Upper lobe of left lung (tissue), 6 donors: Measurements from ENCODE around the gene LTBP1. TPM values are rescaled to one million over a fixed set of nuclear protein-coding genes. Genes with fewer than 3 reads are reported as not detected.

ENCODE experiments used
- ATAC-seq, 2 donors: fragments of 200-7000 bp; cut with Tn5 transposase; one replicate each; pipeline ENCODE4 v1.9.1; 2022; ENCODE audit warnings: mild to moderate bottlenecking in 2 of 2, moderate library complexity in 2 of 2; ENCODE audit not compliant: low FRiP score in 2 of 2
- DNase-seq, 2 donors: peaks; one replicate each; pipeline ENCODE4 v3.0.0-alpha.2; 2019 to 2020
- H3K27ac ChIP-seq, 4 donors: fragments of 200-600 bp; sonication (generic); one replicate each; pipeline ENCODE4 v1.5.1; 2016 to 2019
- H3K27me3 ChIP-seq, 4 donors: fragments of 200-600 bp; sonication (generic); one replicate each; pipeline ENCODE4 v1.5.1; 2017 to 2019
- H3K36me3 ChIP-seq, 4 donors: fragments of 200-600 bp; sonication (generic); one replicate each; pipeline ENCODE4 v1.5.1; 2016 to 2019
- H3K4me1 ChIP-seq, 4 donors: fragments of 200-600 bp; sonication (generic); one replicate each; pipeline ENCODE4 v1.5.1; 2018 to 2019
- H3K4me3 ChIP-seq, 4 donors: fragments of 200-600 bp; sonication (generic); one replicate each; pipeline ENCODE4 v1.5.1; 2017 to 2019; ENCODE audit warnings: mild to moderate bottlenecking in 2 of 4, moderate library complexity in 1 of 4
- H3K9me3 ChIP-seq, 4 donors: fragments of 200-600 bp; sonication (generic); one replicate each; pipeline ENCODE4 v1.5.1; 2018 to 2019
- EP300 ChIP-seq, 4 donors: sonication (generic); formaldehyde crosslinking; IDR thresholded peaks; one replicate each; pipeline ENCODE4 v1.5.1; 2017; ENCODE audit warnings: antibody characterized with exemption in 4 of 4, control low read depth in 2 of 4
- POLR2A ChIP-seq, 4 donors: fragments of 450-650 bp; IDR thresholded peaks; one replicate each; pipeline ENCODE4 v1.5.1; 2016 to 2017; ENCODE audit warnings: antibody characterized with exemption in 4 of 4, mild to moderate bottlenecking in 2 of 4
- POLR2AphosphoS5 ChIP-seq, 2 donors: sonication (generic); formaldehyde crosslinking; IDR thresholded peaks; one replicate each; pipeline ENCODE4 v1.5.1; 2017; ENCODE audit warnings: antibody characterized with exemption in 2 of 2
- WGBS, 2 donors: methylation state at CpG; one replicate each; pipeline ENCODE4 v1.1.5; 2017 to 2018; 5-methylcytosine and 5-hydroxymethylcytosine counted together
- total RNA-seq, 6 donors: library from RNA; depleted of rRNA in 4 of 6; stranded (reverse); fragments of >200 nt in 4 of 6; gene quantifications; one replicate each; pipeline versions ENCODE4 v1.1.0 to v1.2.1, GENCODE V29; 2016 to 2021
- TF ChIP-seq, protein P1 (sequence below), 6 experiments: fragments of 450-650 bp in 4 of 6; fragments of 200-600 bp in 2 of 6; sonication (generic) in 2 of 6; IDR thresholded peaks; one replicate each; pipeline ENCODE4 v1.5.1; 2016 to 2019; ENCODE audit warnings: antibody characterized with exemption in 6 of 6
- donor health status: DM: no; HTN: no; CAD: no; lungs with moderate emphysema.
- donor health status: DM: no; HTN: yes; CAD: no; lungs with severe emphysema.

LTBP1 gene
- total RNA-seq, 6 donors from 2014 or later, result 11.5 to 45.0 (median 27.1) TPM

DNA sequence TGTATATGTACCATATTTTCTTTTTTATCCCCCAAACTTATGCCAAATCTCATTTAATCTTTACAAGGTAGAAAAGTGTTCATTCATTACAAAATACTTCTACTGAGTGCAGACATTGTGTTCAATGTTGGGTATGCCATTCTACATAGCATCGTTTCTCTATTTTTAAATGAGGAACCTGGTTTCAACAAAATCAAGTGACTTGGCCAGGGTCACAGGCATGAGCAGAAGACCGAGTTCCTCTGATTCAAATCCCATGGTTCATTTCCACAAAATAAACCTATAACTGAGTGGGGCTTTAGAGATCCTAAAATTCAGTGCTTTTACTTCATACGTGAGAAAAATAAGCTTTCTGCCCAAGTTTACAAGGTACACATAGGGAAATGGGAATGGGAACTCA, 448.3 kb downstream of the LTBP1 start:
- no peak overlapping the region for H3K27ac ChIP-seq
- no peaks in the 10 kb centered on the region for H3K4me1 ChIP-seq
- no peaks in the 10 kb centered on the region for H3K36me3 ChIP-seq
- TF ChIP-seq POLR2AphosphoS5 (IDR thresholded peaks at IDR 0.05), result no peak
- no peak for TF ChIP-seq POLR2A (IDR thresholded peaks at IDR 0.05)
- no peak for TF ChIP-seq EP300 (IDR thresholded peaks at IDR 0.05)
- TF ChIP-seq, protein P1, sequence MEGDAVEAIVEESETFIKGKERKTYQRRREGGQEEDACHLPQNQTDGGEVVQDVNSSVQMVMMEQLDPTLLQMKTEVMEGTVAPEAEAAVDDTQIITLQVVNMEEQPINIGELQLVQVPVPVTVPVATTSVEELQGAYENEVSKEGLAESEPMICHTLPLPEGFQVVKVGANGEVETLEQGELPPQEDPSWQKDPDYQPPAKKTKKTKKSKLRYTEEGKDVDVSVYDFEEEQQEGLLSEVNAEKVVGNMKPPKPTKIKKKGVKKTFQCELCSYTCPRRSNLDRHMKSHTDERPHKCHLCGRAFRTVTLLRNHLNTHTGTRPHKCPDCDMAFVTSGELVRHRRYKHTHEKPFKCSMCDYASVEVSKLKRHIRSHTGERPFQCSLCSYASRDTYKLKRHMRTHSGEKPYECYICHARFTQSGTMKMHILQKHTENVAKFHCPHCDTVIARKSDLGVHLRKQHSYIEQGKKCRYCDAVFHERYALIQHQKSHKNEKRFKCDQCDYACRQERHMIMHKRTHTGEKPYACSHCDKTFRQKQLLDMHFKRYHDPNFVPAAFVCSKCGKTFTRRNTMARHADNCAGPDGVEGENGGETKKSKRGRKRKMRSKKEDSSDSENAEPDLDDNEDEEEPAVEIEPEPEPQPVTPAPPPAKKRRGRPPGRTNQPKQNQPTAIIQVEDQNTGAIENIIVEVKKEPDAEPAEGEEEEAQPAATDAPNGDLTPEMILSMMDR (IDR thresholded peaks at IDR 0.05), result no peak
- DNase-seq (no peak), ATAC-seq (no peak)
- H3K9me3 ChIP-seq, result no peaks in the 10 kb centered on the region
- H3K27me3 ChIP-seq, result no peaks in the 10 kb centered on the region
- no peak overlapping the region for H3K4me3 ChIP-seq
- WGBS, 2 donors, result 86 to 88% methylated on average over 3 of the region's 3 CpGs

DNA sequence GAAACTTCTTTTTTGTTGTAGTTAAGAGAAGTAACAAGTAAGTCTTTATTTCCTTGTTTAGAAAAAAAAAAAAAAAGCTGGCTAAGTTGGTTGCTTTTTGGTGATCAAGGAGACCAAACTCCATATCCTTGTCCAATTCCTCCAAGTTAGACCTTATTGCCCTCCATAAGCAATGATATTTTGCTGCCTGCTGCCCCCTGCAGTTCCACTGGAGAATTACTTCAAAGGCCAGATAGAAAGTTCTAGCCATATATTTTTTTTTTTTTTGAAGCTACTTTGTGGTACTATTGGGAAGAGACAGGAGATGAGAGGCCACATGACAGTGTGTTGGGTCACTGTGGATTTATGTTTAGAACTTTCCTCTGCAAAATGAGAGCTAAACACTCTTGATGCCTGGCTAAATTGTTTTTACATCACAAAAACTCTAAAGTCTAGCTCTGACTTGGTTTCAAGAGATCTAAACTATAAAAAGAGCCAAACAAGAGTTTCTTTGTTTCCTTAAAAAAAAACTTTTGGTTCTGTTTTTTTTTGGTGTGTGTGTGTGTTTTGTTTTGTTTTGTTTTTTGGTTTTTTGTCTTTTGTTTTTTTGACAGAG, 449.0 kb downstream of the LTBP1 start:
- Histone ChIP-seq H3K36me3 (no peaks in the 10 kb centered on the region), H3K9me3 (no peaks in the 10 kb centered on the region), H3K27ac (no peak overlapping the region), H3K4me1 (no peaks in the 10 kb centered on the region), H3K27me3 (no peaks in the 10 kb centered on the region), H3K4me3 (no peak overlapping the region)
- TF ChIP-seq, protein P1 (IDR thresholded peaks at IDR 0.05), result peak in 5 of 6 experiments; percentile 31 to 53 (median 44)
- TF ChIP-seq POLR2A (IDR thresholded peaks at IDR 0.05), result no peak
- ATAC-seq, result peak in 1 of 2 donors; percentile 76
- DNase-seq, result peak in 1 of 2 donors; percentile 26

DNA sequence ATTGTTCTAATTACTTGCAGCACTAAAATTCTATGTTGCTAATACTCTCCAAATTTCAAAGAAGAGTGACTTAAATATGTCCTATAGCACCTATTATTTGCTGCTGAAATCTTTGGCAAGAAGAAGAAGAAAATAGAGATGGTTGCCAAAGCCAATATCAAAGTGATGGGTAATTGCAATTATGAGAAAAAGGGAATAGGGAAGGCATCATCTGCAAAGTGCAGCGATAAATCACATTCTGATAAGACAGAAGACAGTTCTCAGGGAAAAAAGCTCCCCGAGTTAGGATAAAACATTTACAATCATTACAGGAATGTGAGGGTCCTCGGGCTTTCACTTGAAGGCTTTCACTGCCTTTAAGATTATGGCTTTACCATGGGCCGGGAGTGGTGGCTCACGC, 457.6 kb downstream of the LTBP1 start:
- 84 to 92% methylated on average over 5 of the region's 5 CpGs for WGBS, 2 donors
- no peak overlapping the region for H3K27ac ChIP-seq
- no peak overlapping the region for H3K4me3 ChIP-seq
- no peak for ATAC-seq
- H3K4me1 ChIP-seq, result no peaks in the 10 kb centered on the region
- TF ChIP-seq POLR2AphosphoS5 (IDR thresholded peaks at IDR 0.05) (no peak), EP300 (IDR thresholded peaks at IDR 0.05) (no peak), POLR2A (IDR thresholded peaks at IDR 0.05) (no peak)
- TF ChIP-seq, protein P1 (IDR thresholded peaks at IDR 0.05), result no peak
- DNase-seq, result no peak
- no peaks in the 10 kb centered on the region for H3K36me3 ChIP-seq
- no peaks in the 10 kb centered on the region for H3K27me3 ChIP-seq
- no peaks in the 10 kb centered on the region for H3K9me3 ChIP-seq

DNA sequence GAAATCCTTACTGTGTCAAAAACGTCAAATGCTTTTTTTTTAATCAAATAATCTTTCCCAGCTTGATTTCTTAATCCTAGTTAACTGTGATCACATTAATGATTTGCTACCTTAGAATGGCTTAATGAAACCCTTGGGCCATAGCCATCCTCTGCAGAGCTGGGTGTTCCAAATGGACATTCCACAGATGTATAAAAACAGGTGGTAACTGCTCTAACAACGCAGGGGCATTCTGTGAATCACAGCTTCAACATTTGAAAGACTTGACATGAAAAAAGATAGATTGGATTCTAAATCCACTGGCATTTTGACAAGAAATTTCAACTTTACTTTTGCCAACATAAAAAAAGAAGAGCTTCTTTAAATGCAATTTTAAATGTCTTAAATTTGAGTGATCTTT, 459.9 kb downstream of the LTBP1 start:
- no peak for TF ChIP-seq EP300 (IDR thresholded peaks at IDR 0.05)
- no peak for TF ChIP-seq POLR2AphosphoS5 (IDR thresholded peaks at IDR 0.05)
- TF ChIP-seq, protein P1 (IDR thresholded peaks at IDR 0.05), result no peak
- TF ChIP-seq POLR2A (IDR thresholded peaks at IDR 0.05), result no peak
- 70 to 75% methylated on average over 2 of the region's 2 CpGs for WGBS, 2 donors
- ATAC-seq, result no peak
- Histone ChIP-seq H3K36me3 (no peaks in the 10 kb centered on the region), H3K4me3 (no peak overlapping the region), H3K27me3 (no peaks in the 10 kb centered on the region), H3K27ac (no peak overlapping the region), H3K9me3 (no peaks in the 10 kb centered on the region), H3K4me1 (no peaks in the 10 kb centered on the region)
- DNase-seq, result no peak

DNA sequence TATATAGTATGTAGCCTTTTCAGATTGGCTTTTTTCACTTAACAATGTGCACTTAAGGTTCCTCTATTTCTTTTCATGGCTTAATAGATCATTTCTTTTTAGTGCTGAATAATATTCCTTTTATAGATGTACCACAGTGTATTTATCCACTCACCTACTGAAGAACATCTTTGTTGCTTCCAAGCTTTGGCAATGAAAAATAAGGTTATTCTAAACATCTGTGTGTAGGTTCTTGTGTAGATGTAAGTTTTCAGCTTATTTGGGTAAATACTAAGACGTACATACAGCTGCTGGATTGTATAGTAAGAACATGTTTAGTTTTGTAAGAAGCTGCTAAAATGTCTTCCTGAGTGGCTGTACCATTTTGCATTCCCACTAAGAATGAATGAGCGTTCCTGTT, 461.4 kb downstream of the LTBP1 start:
- 93 to 98% methylated on average over 2 of the region's 2 CpGs for WGBS, 2 donors
- H3K9me3 ChIP-seq, result no peaks in the 10 kb centered on the region
- DNase-seq (no peak), ATAC-seq (no peak)
- no peaks in the 10 kb centered on the region for H3K36me3 ChIP-seq
- no peak overlapping the region for H3K4me3 ChIP-seq
- TF ChIP-seq POLR2AphosphoS5 (IDR thresholded peaks at IDR 0.05) (no peak), EP300 (IDR thresholded peaks at IDR 0.05) (no peak), POLR2A (IDR thresholded peaks at IDR 0.05) (no peak)
- TF ChIP-seq, protein P1 (IDR thresholded peaks at IDR 0.05), result no peak
- H3K4me1 ChIP-seq, result no peaks in the 10 kb centered on the region
- no peaks in the 10 kb centered on the region for H3K27me3 ChIP-seq
- no peak overlapping the region for H3K27ac ChIP-seq
